GM21717 (cell line): ENCODE data around the gene YTHDF1.
"Not testable (repeated sequence)": the region's sequence is repeated elsewhere in the genome, so short reads cannot be mapped to it uniquely, and the experiment has no call there.

Source experiments
- ATAC-seq: cut with Tn5 transposase; IDR thresholded peaks from one replicate; pipeline ENCODE4 v1.9.1; 2021; ENCODE audit warnings: mild to moderate bottlenecking, moderate library complexity; ENCODE audit not compliant: unreplicated experiment

The YTHDF1 gene

DNA sequence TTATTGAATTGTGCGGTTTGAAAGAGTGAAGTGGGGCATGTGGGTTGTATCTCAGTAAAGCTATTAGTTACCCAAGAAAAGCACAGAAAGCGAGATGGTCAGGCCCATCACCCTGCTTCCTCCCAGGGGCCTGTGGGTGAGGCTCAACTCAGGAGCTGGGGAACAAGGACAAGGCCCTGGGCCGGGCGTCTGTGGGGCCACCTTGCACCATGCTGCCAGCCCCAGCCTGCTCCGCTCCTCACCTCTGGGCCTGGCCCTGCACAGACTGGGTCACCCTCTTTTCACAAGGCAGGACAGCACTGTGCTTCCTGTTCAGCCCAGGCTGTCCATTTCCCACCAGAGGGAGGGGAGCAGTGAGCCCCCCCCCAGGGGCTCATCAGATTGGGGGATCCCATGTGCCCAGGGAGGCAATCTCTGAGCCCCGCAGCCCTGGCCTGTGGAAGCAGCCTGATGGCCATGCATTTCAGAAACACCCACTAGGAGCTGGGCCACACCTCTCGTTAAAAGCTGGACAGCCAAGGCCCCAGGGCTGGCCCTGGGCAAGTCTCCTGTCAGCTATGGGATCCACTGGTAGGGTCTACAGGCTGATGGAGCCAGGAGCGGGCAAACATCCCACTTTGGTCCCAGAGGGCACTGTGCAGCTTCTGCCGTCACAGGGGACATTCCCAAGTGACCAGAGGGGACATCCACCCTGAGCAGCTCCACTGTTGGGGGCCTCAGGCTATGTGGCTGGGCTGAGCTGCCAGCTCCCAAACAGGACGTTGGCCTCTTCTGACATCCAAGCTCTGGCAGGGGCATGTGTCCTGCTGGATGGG lies 55.9 kb downstream of the YTHDF1 start:
- ATAC-seq: no peak

DNA sequence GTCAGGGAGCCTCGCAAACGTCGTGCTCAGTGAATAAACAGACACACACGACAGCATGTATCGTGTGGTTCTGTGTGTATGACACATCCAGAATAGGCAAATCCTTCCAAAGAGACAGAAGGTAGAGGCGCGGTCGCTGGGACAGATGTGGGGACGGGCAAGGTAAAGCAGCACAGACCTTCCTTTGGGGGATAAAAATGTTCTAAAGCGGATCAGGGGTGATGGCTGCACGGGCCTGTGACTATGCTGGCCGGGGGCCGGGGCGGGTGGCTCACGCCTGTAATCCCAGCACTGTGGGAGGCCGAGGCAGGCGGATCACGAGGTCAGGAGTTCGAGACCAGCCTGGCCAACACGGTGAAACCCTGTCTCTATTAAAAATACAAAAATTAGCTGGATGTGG lies 56.7 kb downstream of the YTHDF1 start:
- not testable (repeated sequence) for ATAC-seq

GRCh38 chr20:63158845-63159244 lies 57.1 kb downstream of the YTHDF1 start:
- no peak for ATAC-seq

DNA sequence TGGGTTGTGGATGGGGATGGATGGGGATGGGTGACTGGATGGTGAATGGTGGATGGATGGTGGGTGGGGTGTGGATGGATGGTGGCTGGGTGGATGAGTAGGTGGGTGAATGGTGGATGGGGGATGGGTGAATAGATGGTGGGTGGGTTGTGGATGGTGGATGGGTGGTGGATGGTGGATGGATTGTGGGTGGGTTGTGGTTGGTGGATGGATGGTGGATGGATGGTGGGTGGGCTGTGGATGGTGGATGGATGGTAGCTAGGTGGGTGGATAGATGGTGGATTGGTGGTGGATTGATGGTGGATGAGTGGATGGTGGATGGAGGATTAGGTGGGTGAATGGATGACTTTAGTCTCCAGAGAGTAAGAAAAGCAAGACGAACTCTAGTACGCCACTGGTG lies 57.6 kb downstream of the YTHDF1 start:
- ATAC-seq: no peak

- ATAC-seq: not testable (repeated sequence)
These were observed 58.5 kb downstream of the YTHDF1 start for GRCh38 chr20:63157431-63157830.

- ATAC-seq: no peak
These were observed 59.7 kb downstream of the YTHDF1 start for GRCh38 chr20:63156221-63156671.

- ATAC-seq: no peak
These were observed 60.4 kb downstream of the YTHDF1 start for GRCh38 chr20:63155266-63156165.

GRCh38 chr20:63154395-63154794 lies 61.5 kb downstream of the YTHDF1 start:
- no peak for ATAC-seq

- ATAC-seq: no peak
These were observed 62.4 kb downstream of the YTHDF1 start for GRCh38 chr20:63153254-63154221.

GRCh38 chr20:63152322-63153253 lies 63.3 kb downstream of the YTHDF1 start:
- ATAC-seq: no peak

GRCh38 chr20:63151554-63152321 lies 64.2 kb downstream of the YTHDF1 start:
- ATAC-seq: no peak

DNA sequence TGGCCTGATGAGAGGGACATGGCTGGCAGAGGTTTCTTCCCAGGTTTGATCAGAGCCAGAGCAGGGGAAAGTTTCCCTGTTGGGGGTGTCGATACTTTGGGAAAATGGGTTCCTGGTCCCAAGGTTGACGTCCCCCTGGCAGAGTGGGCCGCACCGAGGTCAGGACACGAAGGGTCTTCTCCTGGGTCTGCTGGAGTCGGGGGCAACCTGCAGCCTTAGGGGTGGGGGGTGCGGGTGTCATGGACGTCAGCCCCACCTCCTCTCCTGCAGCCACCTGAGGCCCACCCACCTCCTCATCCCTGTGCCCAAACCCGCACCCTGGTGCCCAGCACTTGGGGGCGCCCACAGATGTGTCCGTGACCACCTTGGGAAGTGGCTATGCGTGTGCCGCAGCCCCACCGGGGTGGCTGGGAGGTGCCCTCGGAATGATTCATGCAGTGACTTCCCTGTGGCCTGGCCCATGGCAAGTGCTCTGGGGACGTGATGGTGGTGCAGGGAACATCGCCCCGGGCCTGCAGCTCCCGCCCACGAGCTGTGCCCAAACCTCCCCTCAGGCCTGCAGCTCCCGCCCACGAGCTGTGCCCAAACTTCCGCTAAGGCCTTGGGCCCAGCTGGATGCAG lies 64.9 kb downstream of the YTHDF1 start:
- ATAC-seq: no peak

DNA sequence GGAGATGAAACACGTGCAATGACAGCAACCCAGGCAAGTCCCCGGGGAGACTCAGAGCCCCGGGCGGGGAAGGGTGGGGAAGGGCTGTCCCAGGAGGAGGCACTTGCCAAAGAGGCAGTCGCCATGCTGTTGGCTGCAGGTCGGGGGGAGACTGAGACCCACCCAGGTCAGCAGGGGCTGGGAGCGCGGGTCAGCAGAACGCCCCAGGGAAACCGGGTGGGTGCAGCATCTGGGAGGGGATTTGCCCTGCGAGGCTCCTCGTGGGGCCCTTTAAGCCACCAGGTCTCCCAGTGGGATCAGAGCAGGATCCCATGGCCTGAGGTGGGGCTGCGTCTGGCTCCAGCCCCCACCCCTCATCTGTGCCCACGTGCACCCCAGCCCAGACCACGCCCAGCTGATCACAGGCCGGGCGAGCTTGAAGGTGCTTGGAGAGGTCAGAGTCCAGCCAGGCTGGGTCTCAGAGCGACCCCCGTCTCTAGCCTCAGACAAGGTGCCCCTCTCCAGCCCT lies 65.5 kb downstream of the YTHDF1 start:
- ATAC-seq: no peak

- ATAC-seq: no peak
These were observed 66.3 kb downstream of the YTHDF1 start for GRCh38 chr20:63149531-63150192.

- no peak for ATAC-seq
These were observed 67.2 kb downstream of the YTHDF1 start for GRCh38 chr20:63148696-63149095.

DNA sequence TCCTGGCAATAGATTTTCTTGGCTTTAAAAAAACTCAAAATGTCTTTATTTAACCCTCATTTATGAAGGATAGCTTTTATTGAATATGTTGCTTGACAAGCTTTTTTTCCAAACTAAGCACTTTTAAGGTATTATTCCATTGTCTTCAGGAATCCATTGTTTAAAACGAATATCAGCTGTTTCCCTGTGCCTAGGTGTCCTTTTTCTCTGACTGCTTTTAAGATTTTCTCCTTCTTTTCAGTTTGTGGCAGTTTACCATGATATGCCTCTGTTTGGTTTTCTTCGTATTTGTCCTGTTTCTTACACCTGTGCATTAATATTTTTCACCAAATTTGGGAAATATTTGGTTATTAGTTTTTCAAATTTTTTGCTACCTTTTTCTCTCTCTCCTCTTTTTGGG lies 68.4 kb downstream of the YTHDF1 start:
- no peak for ATAC-seq
